OCI-LY1 (cell line): ENCODE results near the gene DGCR6.
"Not testable (repeated sequence)": the region's sequence is repeated elsewhere in the genome, so short reads cannot be mapped to it uniquely, and the experiment has no call there.

Source experiments
- H2AFZ ChIP-seq: fragments of 200-600 bp; sonication (generic), shearing (Covaris generic); 2 replicates; pipeline ENCODE4 v1.6.0; 2014; ENCODE audit warnings: antibody characterized with exemption, mild to moderate bottlenecking, low read length
- H3F3A ChIP-seq: fragments of 200-600 bp; sonication (generic), shearing (Covaris generic); 2 replicates; pipeline ENCODE4 v1.6.0; 2014; ENCODE audit warnings: mild to moderate bottlenecking, antibody characterized with exemption, low read length, moderate library complexity; ENCODE audit not compliant: insufficient read depth
- H3K27ac ChIP-seq: fragments of 200-600 bp; sonication (generic); 2 replicates; pipeline ENCODE4 v1.5.1; 2014; ENCODE audit warnings: low read length, mixed run types, mild to moderate bottlenecking, low read depth; ENCODE audit not compliant: poor library complexity, severe bottlenecking
- H3K27me3 ChIP-seq: fragments of 200-600 bp; sonication (generic); 2 replicates; pipeline ENCODE4 v1.6.0; 2014; ENCODE audit warnings: antibody characterized with exemption, mild to moderate bottlenecking, low read length, moderate library complexity; ENCODE audit not compliant: insufficient read depth
- H3K36me3 ChIP-seq: fragments of 200-600 bp; sonication (generic); 2 replicates; pipeline ENCODE4 v1.6.1; 2014; ENCODE audit warnings: mild to moderate bottlenecking, antibody characterized with exemption, low read length, moderate library complexity, mixed read lengths; ENCODE audit not compliant: insufficient read depth
- H3K4me1 ChIP-seq: fragments of 200-600 bp; sonication (generic); 2 replicates; pipeline ENCODE4 v1.5.1; 2014; ENCODE audit warnings: mild to moderate bottlenecking, low read length, moderate library complexity; ENCODE audit not compliant: insufficient read depth, severe bottlenecking
- H3K4me2 ChIP-seq: fragments of 200-600 bp; sonication (generic), shearing (Covaris generic); 2 replicates; pipeline ENCODE4 v1.6.1; 2014; ENCODE audit warnings: low read length
- H3K4me3 ChIP-seq: fragments of 200-600 bp; sonication (generic); 2 replicates; pipeline ENCODE4 v1.5.1; 2014; ENCODE audit warnings: low read length, low read depth, mild to moderate bottlenecking, mixed read lengths; ENCODE audit not compliant: poor library complexity, severe bottlenecking
- H3K79me2 ChIP-seq: fragments of 200-600 bp; shearing (Covaris generic); 2 replicates; pipeline ENCODE4 v1.6.1; 2016; ENCODE audit warnings: mixed run types, low read length, mixed read lengths; ENCODE audit not compliant: insufficient read depth
- H3K9ac ChIP-seq: fragments of 200-600 bp; sonication (generic), shearing (Covaris generic); 2 replicates; pipeline ENCODE4 v1.6.1; 2014; ENCODE audit warnings: mild to moderate bottlenecking, low read length, mixed read lengths
- H3K9me2 ChIP-seq: fragments of 200-600 bp; sonication (generic), shearing (Covaris generic); 2 replicates; pipeline ENCODE4 v1.6.1; 2014; ENCODE audit warnings: low read depth, mild to moderate bottlenecking, low read length, mixed read lengths
- H3K9me3 ChIP-seq: fragments of 200-600 bp; shearing (Covaris generic); 2 replicates; pipeline ENCODE4 v1.6.1; 2014; ENCODE audit warnings: low read length, mixed read lengths
- H4K20me1 ChIP-seq: fragments of 200-600 bp; sonication (generic), shearing (Covaris generic); 2 replicates; pipeline ENCODE4 v1.6.0; 2016; ENCODE audit warnings: mild to moderate bottlenecking, low read length; ENCODE audit not compliant: insufficient read depth
- EZH2 ChIP-seq: fragments of 200-600 bp; sonication (generic), shearing (Covaris generic); IDR thresholded peaks from 2 replicates; pipeline ENCODE4 v1.8.0; 2017; ENCODE audit warnings: borderline replicate concordance, mixed run types, mild to moderate bottlenecking, antibody characterized with exemption, low read length, moderate library complexity, mixed read lengths
- TF ChIP-seq, protein P1 (sequence below): fragments of 200-600 bp; sonication (generic), shearing (Covaris generic); IDR thresholded peaks from 2 replicates; pipeline ENCODE4 v1.5.1; 2017; ENCODE audit warnings: mild to moderate bottlenecking, antibody characterized with exemption, low read length, moderate library complexity, mixed read lengths

DGCR6 gene

DNA sequence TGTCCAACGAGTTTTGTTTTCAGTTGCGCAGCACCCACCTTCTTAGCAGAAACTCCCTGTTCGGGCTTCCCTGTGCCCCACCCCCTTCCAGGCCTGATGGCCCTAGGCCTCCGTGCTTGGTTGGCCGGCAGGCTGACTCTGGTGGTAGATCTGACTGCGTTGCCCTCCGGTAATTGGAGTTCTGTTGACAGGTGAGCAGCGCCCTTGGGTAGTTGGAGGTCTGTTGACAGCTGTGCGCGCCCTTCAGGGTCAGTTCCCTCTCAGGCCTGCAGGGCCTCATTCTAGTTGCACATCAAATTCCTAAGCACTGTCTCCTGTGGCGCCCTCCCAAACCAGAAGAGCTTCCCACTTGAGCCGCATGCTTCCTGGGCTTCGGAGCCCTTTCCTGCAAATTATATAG, 776 bp downstream of the DGCR6 start:
- Histone ChIP-seq H3K4me1 (no peaks in the 10 kb centered on the region), H3K4me3 (no peak overlapping the region), H3K4me2 (no peak overlapping the region)

DNA sequence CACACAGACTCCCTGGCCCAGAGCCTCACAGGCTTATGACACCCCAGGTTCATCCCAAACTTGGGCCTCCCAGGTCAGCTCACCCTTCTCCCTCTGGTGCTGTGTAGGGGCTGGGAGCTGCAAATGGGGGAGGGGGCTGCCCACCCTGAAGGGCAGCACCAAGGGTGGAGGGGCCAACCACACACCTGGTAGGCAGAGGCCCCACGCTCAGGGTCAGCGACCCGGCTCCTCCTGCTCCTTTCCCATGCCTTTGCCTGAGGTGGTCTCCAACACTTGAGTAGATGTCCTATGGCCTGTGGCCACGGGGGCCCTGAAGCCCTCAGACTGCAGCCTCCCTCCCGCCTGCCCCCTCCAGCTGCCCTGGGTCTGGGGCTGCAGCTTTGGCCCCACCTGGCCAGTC, 3.4 kb downstream of the DGCR6 start:
- Histone ChIP-seq H3K4me3 (no peak overlapping the region), H2AFZ (no peak overlapping the region), H3K4me1 (no peaks in the 10 kb centered on the region), H3K9me2 (no peaks in the 10 kb centered on the region), H4K20me1 (no peaks in the 10 kb centered on the region), H3K27me3 (no peaks in the 10 kb centered on the region), H3K4me2 (no peak overlapping the region), H3K36me3 (no peaks in the 10 kb centered on the region), H3K9me3 (no peaks in the 10 kb centered on the region), H3K9ac (no peak overlapping the region), H3F3A (no peaks in the 10 kb centered on the region), H3K79me2 (no peaks in the 10 kb centered on the region), H3K27ac (no peak overlapping the region)
- TF ChIP-seq, protein P1, sequence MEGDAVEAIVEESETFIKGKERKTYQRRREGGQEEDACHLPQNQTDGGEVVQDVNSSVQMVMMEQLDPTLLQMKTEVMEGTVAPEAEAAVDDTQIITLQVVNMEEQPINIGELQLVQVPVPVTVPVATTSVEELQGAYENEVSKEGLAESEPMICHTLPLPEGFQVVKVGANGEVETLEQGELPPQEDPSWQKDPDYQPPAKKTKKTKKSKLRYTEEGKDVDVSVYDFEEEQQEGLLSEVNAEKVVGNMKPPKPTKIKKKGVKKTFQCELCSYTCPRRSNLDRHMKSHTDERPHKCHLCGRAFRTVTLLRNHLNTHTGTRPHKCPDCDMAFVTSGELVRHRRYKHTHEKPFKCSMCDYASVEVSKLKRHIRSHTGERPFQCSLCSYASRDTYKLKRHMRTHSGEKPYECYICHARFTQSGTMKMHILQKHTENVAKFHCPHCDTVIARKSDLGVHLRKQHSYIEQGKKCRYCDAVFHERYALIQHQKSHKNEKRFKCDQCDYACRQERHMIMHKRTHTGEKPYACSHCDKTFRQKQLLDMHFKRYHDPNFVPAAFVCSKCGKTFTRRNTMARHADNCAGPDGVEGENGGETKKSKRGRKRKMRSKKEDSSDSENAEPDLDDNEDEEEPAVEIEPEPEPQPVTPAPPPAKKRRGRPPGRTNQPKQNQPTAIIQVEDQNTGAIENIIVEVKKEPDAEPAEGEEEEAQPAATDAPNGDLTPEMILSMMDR, result no peak
- no peak for TF ChIP-seq EZH2

More for the DNA sequence above, 776 bp downstream of the DGCR6 start:
- no peaks in the 10 kb centered on the region for H3K36me3 ChIP-seq
- H3K9ac ChIP-seq, result no peak overlapping the region
- H3K9me3 ChIP-seq, result no peaks in the 10 kb centered on the region
- no peaks in the 10 kb centered on the region for H3K27me3 ChIP-seq
- H4K20me1 ChIP-seq, result no peaks in the 10 kb centered on the region
- TF ChIP-seq, protein P1, result no peak
- no peak for TF ChIP-seq EZH2
- no peak overlapping the region for H3K27ac ChIP-seq
- no peaks in the 10 kb centered on the region for H3K9me2 ChIP-seq
- no peak overlapping the region for H2AFZ ChIP-seq
- no peaks in the 10 kb centered on the region for H3K79me2 ChIP-seq
- no peaks in the 10 kb centered on the region for H3F3A ChIP-seq

DNA sequence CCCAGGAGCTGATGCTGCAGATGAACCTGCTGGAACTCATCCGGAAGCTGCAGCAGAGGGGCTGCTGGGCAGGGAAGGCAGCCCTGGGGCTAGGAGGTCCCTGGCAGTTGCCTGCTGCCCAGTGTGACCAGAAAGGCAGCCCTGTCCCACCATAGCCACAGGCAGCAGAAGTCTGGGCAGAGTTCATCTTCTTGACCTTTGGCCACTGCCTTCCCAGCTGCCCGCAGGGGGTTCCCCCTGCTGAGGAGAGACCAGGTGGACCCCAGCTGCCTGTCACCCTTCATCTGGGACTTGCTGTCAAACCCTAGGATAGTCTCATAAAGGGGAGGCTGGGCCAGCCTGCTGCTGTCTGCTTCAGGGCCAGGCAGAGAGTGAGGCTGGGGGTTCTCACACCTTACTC, 5.4 kb downstream of the DGCR6 start:
- not testable (repeated sequence) for H3K36me3 ChIP-seq, H3K79me2 ChIP-seq, H3K4me1 ChIP-seq, H3F3A ChIP-seq, H3K4me3 ChIP-seq, H2AFZ ChIP-seq, H3K27me3 ChIP-seq, H3K4me2 ChIP-seq, H3K27ac ChIP-seq, H3K9me3 ChIP-seq, H3K9ac ChIP-seq, H3K9me2 ChIP-seq, H4K20me1 ChIP-seq

DNA sequence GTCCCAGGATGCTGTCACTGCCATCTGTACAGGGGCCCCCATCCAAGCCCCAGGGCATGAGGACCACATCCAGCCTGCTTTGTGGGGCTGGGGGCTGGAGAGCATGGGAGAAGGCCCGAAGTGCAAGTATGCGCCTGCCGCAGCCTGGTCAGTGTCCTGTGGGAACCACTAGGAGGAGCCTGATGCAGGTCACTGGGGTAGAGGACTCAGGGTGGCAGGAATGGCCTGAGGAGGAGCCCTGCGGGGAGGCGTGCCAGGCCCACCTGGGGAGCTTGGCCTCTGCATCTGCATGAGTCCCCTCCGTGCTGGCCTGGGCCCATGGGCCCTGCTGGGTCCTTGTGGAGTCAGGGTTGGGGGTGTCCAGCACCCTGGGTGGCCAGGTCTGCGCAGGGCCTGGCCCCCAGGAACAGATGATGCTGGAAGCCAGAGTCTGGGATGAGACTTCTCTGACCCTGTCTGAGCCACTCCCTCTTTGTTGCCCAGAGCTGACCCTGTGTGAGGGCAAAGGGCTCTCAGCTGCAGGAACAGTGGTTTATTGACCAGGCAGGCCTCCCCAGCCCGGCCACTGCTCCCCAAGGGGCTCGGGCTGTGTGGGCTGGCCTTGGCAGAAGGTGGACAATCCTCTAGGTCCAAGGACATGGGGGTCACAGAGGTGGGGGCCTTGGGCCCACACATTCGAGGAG, 6.3 kb downstream of the DGCR6 start:
- not testable (repeated sequence) for H4K20me1 ChIP-seq, H3K9me2 ChIP-seq, H2AFZ ChIP-seq, H3F3A ChIP-seq, H3K4me1 ChIP-seq, H3K4me3 ChIP-seq, H3K27me3 ChIP-seq, H3K27ac ChIP-seq, H3K9me3 ChIP-seq, H3K4me2 ChIP-seq, H3K36me3 ChIP-seq, H3K9ac ChIP-seq, H3K79me2 ChIP-seq

DNA sequence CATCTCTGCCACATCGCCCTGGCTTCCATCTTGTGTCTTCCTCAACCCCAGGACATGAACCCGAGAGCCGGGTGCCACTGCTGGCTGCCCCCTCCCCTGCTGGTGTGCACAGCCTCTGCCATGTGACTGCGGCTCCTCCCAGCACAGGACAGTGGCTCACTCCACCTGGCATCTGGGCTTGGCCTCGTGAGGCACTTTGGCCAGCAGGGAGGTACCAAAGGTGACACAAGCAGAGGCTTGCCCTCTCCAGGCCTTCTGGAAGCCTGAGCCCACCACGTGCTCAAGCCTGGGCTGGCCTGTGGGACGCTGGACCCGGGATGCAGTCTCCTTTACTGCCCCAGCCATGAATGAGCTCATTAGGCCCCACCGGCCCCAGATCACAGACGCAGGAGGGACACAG, 8.4 kb downstream of the DGCR6 start:
- H3K4me1 ChIP-seq, H3K36me3 ChIP-seq, H3K27me3 ChIP-seq, H2AFZ ChIP-seq, H3K27ac ChIP-seq, H3K9me3 ChIP-seq, H3K79me2 ChIP-seq, H3K4me2 ChIP-seq, H3K9me2 ChIP-seq, H4K20me1 ChIP-seq, H3K9ac ChIP-seq, H3K4me3 ChIP-seq, H3F3A ChIP-seq: not testable (repeated sequence)

DNA sequence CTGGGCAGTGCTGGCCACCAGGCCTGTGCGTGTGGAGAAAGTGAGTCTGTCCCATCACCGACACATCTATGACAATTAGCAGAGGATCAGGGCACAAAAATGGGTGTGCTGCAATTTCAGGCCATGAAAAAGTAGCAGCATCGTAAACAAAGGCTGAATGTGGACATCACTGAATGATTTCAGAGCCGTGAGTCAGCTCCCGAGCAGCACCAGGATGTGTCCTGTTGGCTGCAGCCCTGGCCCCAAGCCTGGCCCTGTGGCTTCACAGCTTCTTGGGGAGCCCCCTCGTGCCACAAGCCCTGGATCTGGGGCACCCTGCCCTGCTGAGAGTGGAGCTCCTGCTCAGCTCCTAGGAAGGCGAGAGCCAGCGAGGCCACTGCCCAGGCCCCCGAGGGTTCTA, 9.4 kb downstream of the DGCR6 start:
- not testable (repeated sequence) for H3K9me3 ChIP-seq, H3K9me2 ChIP-seq, H3K4me3 ChIP-seq, H3K79me2 ChIP-seq, H3K4me1 ChIP-seq, H3K27ac ChIP-seq, H4K20me1 ChIP-seq, H3K36me3 ChIP-seq, H3K27me3 ChIP-seq, H3F3A ChIP-seq, H3K4me2 ChIP-seq, H3K9ac ChIP-seq, H2AFZ ChIP-seq
